ENCODE data around the gene TENM3.

DNA sequence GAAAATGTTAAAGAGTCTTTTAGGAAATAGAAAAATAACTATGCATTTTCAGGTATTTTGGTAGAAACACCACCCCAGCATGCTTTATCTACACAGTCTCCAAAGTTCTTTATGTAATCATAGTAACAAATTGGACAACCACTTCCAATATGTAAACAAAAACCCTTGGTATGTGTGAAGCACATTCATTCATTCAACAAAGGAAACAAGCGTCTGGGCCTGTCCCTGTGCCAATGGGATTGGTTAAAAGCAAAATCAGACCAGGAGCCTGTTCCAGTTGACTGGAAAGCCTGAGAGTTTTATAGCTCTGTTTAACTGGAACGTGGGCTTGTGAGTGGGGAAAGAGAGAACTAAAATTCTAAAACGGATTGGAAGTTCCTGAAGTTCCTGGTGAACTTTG is 41.3 kb upstream of the TENM3 start:
- no peak for TF ChIP-seq CTCF (IDR thresholded peaks at IDR 0.05)
- TF ChIP-seq ZFX (IDR thresholded peaks at IDR 0.05; ENCODE audit: borderline replicate concordance), result no peak
